H1 (cell line): ENCODE data around the gene EIF3B. TPM values are rescaled to one million over a fixed set of nuclear protein-coding genes. Genes with fewer than 3 reads are reported as not detected.

Source experiments
- CEBPB ChIP-seq: IDR thresholded peaks from 2 replicates; pipeline ENCODE4 v1.6.1; 2012; ENCODE audit warnings: low read depth, low read length
- E2F6 ChIP-seq: IDR thresholded peaks from 2 replicates; pipeline ENCODE4 v1.6.1; 2012; ENCODE audit warnings: inconsistent platforms
- KDM5A ChIP-seq: fragments of 200-600 bp; IDR thresholded peaks from 2 replicates; pipeline ENCODE4 v1.7.1; 2012; ENCODE audit warnings: mild to moderate bottlenecking, low read length, inconsistent platforms, mixed read lengths
- SIN3A ChIP-seq, 2 experiments: IDR thresholded peaks in 1 of 2; conservative IDR thresholded peaks in 1 of 2; 2 replicates each; pipeline ENCODE4 v1.6.1; 2011 to 2012; ENCODE audit warnings: low read length in 2 of 2, improper control_type of control experiment in 1 of 2, low read depth in 1 of 2, mild to moderate bottlenecking in 1 of 2
- SP1 ChIP-seq: IDR thresholded peaks from 2 replicates; pipeline ENCODE4 v1.6.1; 2011; ENCODE audit warnings: low read depth, low read length
- polyA plus RNA-seq, 7 experiments: library from polyadenylated mRNA; depleted of rRNA in 3 of 7; stranded (reverse) in 5 of 7; unstranded in 2 of 7; fragments of >200 nt in 5 of 7; fragments of 200-250 nt in 2 of 7; gene quantifications; 1 replicate in 5 of 7; 2 replicates in 1 of 7; 4 replicates in 1 of 7; pipeline versions ENCODE4 v1.2.1 to v1.2.3, GENCODE V29; 2011 to 2013; ENCODE audit warnings: missing spikeins in 2 of 7, mixed read lengths in 2 of 7
- small RNA-seq: library from polyadenylated mRNA; stranded (forward); fragments of <200 nt; extraction: miRNeasy Mini kit (QIAGEN cat#:217004); gene quantifications from one replicate; pipeline ENCODE3, GENCODE V24; 2013; ENCODE audit not compliant: insufficient read depth
- total RNA-seq: library from RNA; stranded (reverse); fragmentation: NEBNext Ultra II Directional; extraction: Animal tissue kit (Norgen Biotek cat#: 25700); gene quantifications from 2 replicates; pipeline ENCODE4 v1.2.1, GENCODE V29; 2021
- TF ChIP-seq, protein P1 (sequence below): IDR thresholded peaks from 2 replicates; pipeline ENCODE4 v1.6.1; 2012; ENCODE audit warnings: low read length, inconsistent platforms

Gene EIF3B
- total and polyA plus RNA-seq, 2 of the 8 experiments (the other 6 are each of a cell fraction or from before 2014, with no cell fraction given): 167 to 316 TPM

DNA sequence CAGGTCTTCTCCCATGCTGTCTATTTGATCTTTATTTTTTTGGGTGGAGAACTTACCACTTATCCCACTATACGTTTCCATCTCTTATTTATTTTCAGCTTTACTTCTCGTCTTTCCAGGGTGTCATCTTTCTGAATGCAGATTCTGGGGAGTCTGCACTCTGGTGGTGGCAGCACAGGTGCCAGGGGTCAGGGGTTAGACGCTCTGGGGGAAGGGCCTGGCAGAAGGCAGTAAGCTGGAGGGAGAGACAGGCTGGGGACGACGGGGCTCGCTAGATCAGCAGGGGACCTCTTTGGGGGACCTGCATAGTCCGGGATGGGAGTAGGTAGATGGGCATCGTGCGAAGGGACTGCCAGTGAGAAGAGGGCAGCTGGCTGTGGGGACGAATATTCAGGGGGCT, 71.1 kb downstream of the EIF3B start (continued):
- no peak for TF ChIP-seq CEBPB
- TF ChIP-seq E2F6: no peak
- TF ChIP-seq, protein P1, sequence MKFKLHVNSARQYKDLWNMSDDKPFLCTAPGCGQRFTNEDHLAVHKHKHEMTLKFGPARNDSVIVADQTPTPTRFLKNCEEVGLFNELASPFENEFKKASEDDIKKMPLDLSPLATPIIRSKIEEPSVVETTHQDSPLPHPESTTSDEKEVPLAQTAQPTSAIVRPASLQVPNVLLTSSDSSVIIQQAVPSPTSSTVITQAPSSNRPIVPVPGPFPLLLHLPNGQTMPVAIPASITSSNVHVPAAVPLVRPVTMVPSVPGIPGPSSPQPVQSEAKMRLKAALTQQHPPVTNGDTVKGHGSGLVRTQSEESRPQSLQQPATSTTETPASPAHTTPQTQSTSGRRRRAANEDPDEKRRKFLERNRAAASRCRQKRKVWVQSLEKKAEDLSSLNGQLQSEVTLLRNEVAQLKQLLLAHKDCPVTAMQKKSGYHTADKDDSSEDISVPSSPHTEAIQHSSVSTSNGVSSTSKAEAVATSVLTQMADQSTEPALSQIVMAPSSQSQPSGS: no peak
- TF ChIP-seq KDM5A: no peak
- TF ChIP-seq SIN3A (conservative IDR thresholded peaks at IDR 0.05 in 1 of 2, IDR thresholded peaks at IDR 0.05 in 1 of 2; ENCODE audit: low read depth in 1 of 2, low read length in 2 of 2): no peak
- TF ChIP-seq SP1: no peak
- TF ChIP-seq, all 59 proteins: peak for 0

Small RNAs within 50 kb of the gene (small RNA-seq; reads per million reads assigned to genes)
- gene AC004840.2: not detected

Other genes with a start within 250 kb of the EIF3B start
- gene MAD1L1, start 121.9 kb upstream of the EIF3B start, total RNA-seq: 38.8 and 40.4 TPM in 2 replicates
- gene MAD1L1, start 121.9 kb upstream of the EIF3B start, polyA plus RNA-seq (2011; rRNA removed): 44.6 and 61.5 TPM in 2 replicates
- 38.6 and 38.7 TPM in 2 replicates for gene MRM2, start 112.6 kb upstream of the EIF3B start, total RNA-seq
- gene MRM2, start 112.6 kb upstream of the EIF3B start, polyA plus RNA-seq (2011; rRNA removed): 17.2 and 19.0 TPM in 2 replicates
- 76.1 and 85.2 TPM in 2 replicates for gene NUDT1, start 112.6 kb upstream of the EIF3B start, total RNA-seq
- gene NUDT1, start 112.6 kb upstream of the EIF3B start, polyA plus RNA-seq (2011; rRNA removed): 89.5 and 101 TPM in 2 replicates
- 46.2 and 49.5 TPM in 2 replicates for gene SNX8, start 40.4 kb upstream of the EIF3B start, total RNA-seq
- gene SNX8, start 40.4 kb upstream of the EIF3B start, polyA plus RNA-seq (2011; rRNA removed): 69.2 and 70.8 TPM in 2 replicates
- gene CHST12, start 48.8 kb downstream of the EIF3B start, total RNA-seq: 13.4 and 18.2 TPM in 2 replicates
- 24.1 and 28.0 TPM in 2 replicates for gene CHST12, start 48.8 kb downstream of the EIF3B start, polyA plus RNA-seq (2011; rRNA removed)
- gene GRIFIN, start 121.6 kb downstream of the EIF3B start, total RNA-seq: not detected in 2 replicates
- gene GRIFIN, start 121.6 kb downstream of the EIF3B start, polyA plus RNA-seq (2011; rRNA removed): not detected in 2 replicates
- 28.9 and 31.6 TPM in 2 replicates for gene LFNG, start 164.9 kb downstream of the EIF3B start, total RNA-seq
- 35.6 and 53.0 TPM in 2 replicates for gene LFNG, start 164.9 kb downstream of the EIF3B start, polyA plus RNA-seq (2011; rRNA removed)
- 42.3 and 45.2 TPM in 2 replicates for gene BRAT1, start 200.7 kb downstream of the EIF3B start, total RNA-seq
- gene BRAT1, start 200.7 kb downstream of the EIF3B start, polyA plus RNA-seq (2011; rRNA removed): 36.8 and 60.5 TPM in 2 replicates
- 4.9 and 5.7 TPM in 2 replicates for gene IQCE, start 204.2 kb downstream of the EIF3B start, total RNA-seq
- gene IQCE, start 204.2 kb downstream of the EIF3B start, polyA plus RNA-seq (2011; rRNA removed): 2.2 and 3.1 TPM in 2 replicates